OCI-M1 (cell line): ENCODE data around the gene ADM.
"Not testable (repeated sequence)": the region's sequence is repeated elsewhere in the genome, so short reads cannot be mapped to it uniquely, and the experiment has no call there.

Experiments
- DNase-seq: peaks from one replicate; lab custom pipeline; 2025; lab: John Stamatoyannopoulos, UW

The ADM gene

DNA sequence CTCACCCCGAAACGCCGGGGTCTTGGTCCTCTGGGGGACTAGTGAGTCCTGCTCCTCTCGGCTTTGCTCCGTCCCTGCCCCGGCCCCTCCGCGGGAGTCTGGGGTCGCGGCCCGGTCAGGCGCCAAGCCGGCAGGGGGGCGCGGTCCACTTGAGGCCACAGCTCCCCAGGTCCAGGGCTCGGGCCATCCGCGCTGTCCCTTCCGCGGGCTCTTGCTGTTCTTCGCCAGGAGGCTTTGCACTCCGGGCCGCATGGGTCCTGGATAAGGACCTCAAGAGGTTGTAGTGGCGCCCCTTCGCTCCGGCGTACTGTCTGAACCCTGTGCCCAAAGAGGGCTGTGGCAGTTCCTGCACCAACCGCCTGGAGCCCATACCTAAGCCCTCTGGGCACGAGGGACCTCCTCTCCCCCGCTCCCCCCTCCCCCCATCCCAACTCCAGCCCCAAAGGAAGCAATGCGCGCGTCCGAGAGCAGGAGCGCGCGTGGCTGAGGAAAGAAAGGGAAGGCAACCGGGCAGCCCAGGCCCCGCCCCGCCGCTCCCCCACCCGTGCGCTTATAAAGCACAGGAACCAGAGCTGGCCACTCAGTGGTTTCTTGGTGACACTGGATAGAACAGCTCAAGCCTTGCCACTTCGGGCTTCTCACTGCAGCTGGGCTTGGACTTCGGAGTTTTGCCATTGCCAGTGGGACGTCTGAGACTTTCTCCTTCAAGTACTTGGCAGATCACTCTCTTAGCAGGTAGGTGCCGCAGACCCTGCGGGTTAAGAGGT lies at the start of gene ADM:
TSS of gene ADM (plus strand) at position 579 of the 767 bp plus-strand sequence. CDS start 628 bp downstream, outside the sequence.
- no peak for DNase-seq

DNA sequence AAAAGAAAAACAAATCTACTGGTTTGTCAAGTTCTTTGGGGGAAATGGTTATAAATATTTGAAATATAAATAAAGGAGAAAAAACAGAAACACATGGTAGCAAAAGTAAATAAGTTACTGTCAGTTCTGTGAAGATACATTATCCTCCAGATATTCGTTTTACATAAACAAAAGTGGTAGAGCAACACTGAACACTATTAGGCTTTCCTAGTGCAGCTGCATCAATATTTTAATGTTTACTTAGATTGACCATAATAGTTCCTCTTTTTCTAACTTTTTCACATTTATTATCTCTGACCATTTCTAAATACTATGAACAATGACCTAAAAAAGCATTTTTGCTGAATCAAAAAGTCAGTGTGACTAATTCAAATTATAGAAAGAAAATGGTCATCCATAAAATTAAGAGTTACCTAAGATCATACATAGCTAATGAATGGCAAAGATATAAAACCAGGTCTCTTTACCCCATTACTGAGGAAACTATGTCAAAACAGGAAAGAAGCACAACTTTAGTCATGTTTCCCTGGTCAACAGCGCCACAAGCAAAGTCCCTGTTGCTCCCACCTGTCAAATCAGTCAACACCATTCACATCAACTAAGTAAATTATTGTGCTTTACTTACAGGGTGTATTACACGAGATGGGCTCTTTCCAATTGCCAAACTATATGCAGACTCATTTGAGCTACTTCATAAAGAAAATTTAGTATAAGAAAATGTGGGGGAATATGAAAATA lies 49.3 kb upstream of the ADM start:
- no peak for DNase-seq

DNA sequence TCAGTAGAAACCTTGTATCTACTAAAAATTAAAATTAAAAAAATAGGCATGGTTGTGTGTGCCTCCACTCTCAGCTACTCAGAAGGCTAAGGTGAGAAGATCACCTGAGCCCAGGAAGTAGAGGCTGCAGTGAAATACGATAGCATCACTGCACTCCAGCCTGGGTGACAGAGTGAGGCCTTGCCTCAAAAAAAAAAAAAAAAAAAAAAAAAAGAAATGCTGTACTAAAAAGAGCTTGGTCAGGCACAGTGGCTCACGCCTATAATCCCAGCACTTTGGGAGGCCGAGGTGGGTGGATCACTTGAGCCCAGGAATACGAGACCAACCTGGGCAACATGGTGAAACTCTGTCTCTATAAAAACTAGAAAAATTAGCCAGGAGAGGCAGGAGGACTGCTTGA lies 47.4 kb upstream of the ADM start:
- no peak for DNase-seq

- DNase-seq: no peak
These were observed 43.1 kb upstream of the ADM start for GRCh38 chr11:10261821-10262220.

- DNase-seq: no peak
These were observed 40.9 kb upstream of the ADM start for GRCh38 chr11:10263929-10264328.

DNA sequence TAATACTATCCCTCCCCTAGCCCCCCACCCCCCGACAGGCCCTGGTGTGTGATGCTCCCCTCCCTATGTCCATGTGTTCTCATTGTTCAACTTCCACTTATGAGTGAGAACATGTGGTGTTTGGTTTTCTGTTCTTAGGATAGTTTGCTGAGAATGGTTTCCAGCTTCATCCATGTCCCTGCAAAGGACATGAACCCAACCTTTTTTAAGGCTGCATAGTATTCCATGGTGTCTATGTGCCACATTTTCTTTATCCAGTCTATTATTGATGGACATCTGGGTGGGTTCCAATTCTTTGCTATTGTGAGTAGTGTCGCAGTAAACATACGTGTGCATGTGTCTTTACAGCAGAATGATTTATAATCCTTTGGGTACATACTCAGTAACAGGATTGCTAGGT lies 40.2 kb upstream of the ADM start:
- DNase-seq: not testable (repeated sequence)

GRCh38 chr11:10265936-10266335 lies 38.9 kb upstream of the ADM start:
- no peak for DNase-seq

GRCh38 chr11:10267821-10268220 lies 37.1 kb upstream of the ADM start:
- no peak for DNase-seq

- no peak for DNase-seq
These were observed 36.0 kb upstream of the ADM start for GRCh38 chr11:10268746-10269488.

GRCh38 chr11:10272132-10272531 lies 32.7 kb upstream of the ADM start:
- no peak for DNase-seq

- no peak for DNase-seq
These were observed 31.1 kb upstream of the ADM start for GRCh38 chr11:10273738-10274137.

GRCh38 chr11:10274726-10275125 lies 30.1 kb upstream of the ADM start:
- DNase-seq: no peak

DNA sequence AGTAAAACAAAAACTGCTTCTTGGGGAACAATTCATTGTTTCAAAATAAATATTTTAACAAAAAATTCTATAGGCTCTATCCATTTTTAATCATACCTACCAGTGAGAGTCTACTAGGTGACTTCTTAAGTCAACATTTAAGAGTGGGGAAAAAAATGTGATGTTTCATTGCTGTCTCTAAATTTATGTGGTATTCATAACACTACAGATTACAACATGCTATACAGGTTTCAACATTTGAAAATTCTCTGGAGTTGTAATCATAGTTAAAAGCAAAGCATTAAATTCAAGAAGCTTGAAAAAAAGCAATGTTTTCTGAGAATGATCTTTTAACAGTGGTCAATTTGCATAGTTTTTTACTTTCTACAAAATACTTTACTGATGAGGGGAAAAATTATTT lies 29.2 kb upstream of the ADM start:
- no peak for DNase-seq

DNA sequence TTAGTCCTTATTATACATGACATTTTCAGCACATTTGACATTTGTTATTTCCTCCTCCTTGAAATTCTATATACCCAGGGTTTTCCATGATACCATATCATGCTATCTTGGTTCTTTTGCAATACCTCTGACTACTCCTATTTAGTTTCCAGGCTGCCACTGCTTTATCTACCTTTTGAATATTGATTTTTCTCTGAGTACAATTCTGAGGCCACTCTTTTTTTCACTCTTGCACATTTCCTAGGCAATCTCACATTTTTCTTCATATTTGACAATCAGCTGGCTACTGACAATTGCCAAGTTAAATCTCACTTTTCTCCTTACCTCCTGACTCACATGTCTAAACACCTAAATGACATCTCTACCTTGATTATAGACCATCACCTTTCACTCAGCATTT lies 22.8 kb upstream of the ADM start:
- no peak for DNase-seq

- no peak for DNase-seq
These were observed 20.9 kb upstream of the ADM start for GRCh38 chr11:10283991-10284390.

- no peak for DNase-seq
These were observed 19.6 kb upstream of the ADM start for GRCh38 chr11:10285148-10285802.

- no peak for DNase-seq
These were observed 17.7 kb upstream of the ADM start for GRCh38 chr11:10287140-10287539.

GRCh38 chr11:10287766-10288715 lies 16.8 kb upstream of the ADM start:
- no peak for DNase-seq

- DNase-seq: no peak
These were observed 15.8 kb upstream of the ADM start for GRCh38 chr11:10288881-10289764.

GRCh38 chr11:10289765-10290380 lies 15.0 kb upstream of the ADM start:
- no peak for DNase-seq
